ENCODE results near the gene ALKBH3.

DNA sequence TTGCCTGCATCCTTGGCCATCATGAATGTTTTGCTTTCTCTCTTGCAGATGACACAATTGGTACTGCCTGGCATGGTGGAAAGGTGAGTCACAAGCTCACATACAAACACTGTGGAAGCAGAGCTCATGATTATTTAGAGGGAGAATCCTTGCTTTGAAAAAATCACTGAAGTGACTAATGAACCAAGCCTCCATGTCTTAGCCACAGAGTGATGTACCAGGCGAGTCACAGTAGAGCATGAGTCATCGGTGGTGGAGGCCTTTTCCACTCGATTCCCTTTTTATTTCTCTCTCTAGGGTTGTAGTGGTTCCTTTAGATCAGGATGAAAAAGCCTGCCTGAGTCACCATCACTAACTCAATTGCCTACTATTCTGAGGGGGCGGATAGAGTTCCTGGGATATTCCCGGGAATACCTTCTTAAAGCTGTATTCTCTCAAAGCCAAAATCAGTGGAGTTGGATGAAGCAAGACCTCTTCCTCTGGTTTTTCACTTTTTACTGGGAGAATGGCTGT lies 49.6 kb upstream of the ALKBH3 start:
- no peak for TF ChIP-seq TBX2 (CRISPR knock-in tag; IDR thresholded peaks at IDR 0.05; ENCODE audit: borderline replicate concordance)
- TF ChIP-seq, protein P1, sequence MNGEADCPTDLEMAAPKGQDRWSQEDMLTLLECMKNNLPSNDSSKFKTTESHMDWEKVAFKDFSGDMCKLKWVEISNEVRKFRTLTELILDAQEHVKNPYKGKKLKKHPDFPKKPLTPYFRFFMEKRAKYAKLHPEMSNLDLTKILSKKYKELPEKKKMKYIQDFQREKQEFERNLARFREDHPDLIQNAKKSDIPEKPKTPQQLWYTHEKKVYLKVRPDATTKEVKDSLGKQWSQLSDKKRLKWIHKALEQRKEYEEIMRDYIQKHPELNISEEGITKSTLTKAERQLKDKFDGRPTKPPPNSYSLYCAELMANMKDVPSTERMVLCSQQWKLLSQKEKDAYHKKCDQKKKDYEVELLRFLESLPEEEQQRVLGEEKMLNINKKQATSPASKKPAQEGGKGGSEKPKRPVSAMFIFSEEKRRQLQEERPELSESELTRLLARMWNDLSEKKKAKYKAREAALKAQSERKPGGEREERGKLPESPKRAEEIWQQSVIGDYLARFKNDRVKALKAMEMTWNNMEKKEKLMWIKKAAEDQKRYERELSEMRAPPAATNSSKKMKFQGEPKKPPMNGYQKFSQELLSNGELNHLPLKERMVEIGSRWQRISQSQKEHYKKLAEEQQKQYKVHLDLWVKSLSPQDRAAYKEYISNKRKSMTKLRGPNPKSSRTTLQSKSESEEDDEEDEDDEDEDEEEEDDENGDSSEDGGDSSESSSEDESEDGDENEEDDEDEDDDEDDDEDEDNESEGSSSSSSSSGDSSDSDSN (CRISPR knock-in tag; IDR thresholded peaks at IDR 0.05), result no peak
- no peak for TF ChIP-seq RAD21 (CRISPR knock-in tag; IDR thresholded peaks at IDR 0.05)
- TF ChIP-seq ZNF850 (CRISPR knock-in tag; conservative IDR thresholded peaks at IDR 0.05), result no peak
- no peak for TF ChIP-seq POLR2A (IDR thresholded peaks at IDR 0.05; ENCODE audit: insufficient read depth in 1 of 2, low read depth in 2 of 2, low read length in 2 of 2)
- no peak for TF ChIP-seq SETDB1 (CRISPR knock-in tag; IDR thresholded peaks at IDR 0.05; ENCODE audit: borderline replicate concordance)
- TF ChIP-seq XRCC5 (optimal IDR thresholded peaks at IDR 0.05; ENCODE audit: low read length), result no peak
- no peak for TF ChIP-seq POLR2AphosphoS2 (IDR thresholded peaks at IDR 0.05; ENCODE audit: low read depth, low read length)
- no peak for TF ChIP-seq ZNF775 (CRISPR knock-in tag; IDR thresholded peaks at IDR 0.05; ENCODE audit: borderline replicate concordance)
- TF ChIP-seq RBM39 (IDR thresholded peaks at IDR 0.05; ENCODE audit: low read depth, low read length, poor library complexity, severe bottlenecking), result no peak
- TF ChIP-seq NFYC (CRISPR knock-in tag; IDR thresholded peaks at IDR 0.05), result no peak
